ENCODE results near the gene TUBB1.

TUBB1 gene

GRCh38 chr20:59069026-59069425 is 49.8 kb downstream of the TUBB1 start:
- no peak overlapping the region for H3K27ac ChIP-seq (ENCODE audit: low read depth, low read length)
- H4K5ac ChIP-seq (ENCODE audit: low read length) = no peak overlapping the region
- H3K23ac ChIP-seq (ENCODE audit: low read length) = no peak overlapping the region
- no peak overlapping the region for H3K18ac ChIP-seq (ENCODE audit: low read length)
- H3K4me3 ChIP-seq (ENCODE audit: low read length) = no peak overlapping the region
- no CpG with 5 or more reads among the region's 2 CpGs for WGBS (ENCODE audit: extremely low coverage, insufficient coverage, low lambda C conversion rate)
- H2BK5ac ChIP-seq (ENCODE audit: low read length) = no peak overlapping the region
- no peaks in the 10 kb centered on the region for H3K4me1 ChIP-seq (ENCODE audit: control insufficient read depth, low read depth, low read length)
- H3K36me3 ChIP-seq (ENCODE audit: control insufficient read depth, insufficient read depth, low read length) = no peaks in the 10 kb centered on the region
- H3K4me2 ChIP-seq (ENCODE audit: low read length) = no peak overlapping the region
- no peak overlapping the region for H4K8ac ChIP-seq (ENCODE audit: low read depth, low read length)
- no peak overlapping the region for H3K56ac ChIP-seq (ENCODE audit: low read length)
- no peak overlapping the region for H3K4ac ChIP-seq (ENCODE audit: low read depth, low read length)
- no peak overlapping the region for H2AK5ac ChIP-seq (ENCODE audit: low read length)
- H3K27me3 ChIP-seq (ENCODE audit: insufficient read depth, low read length, poor library complexity) = no peaks in the 10 kb centered on the region
- DNase-seq = no peak
- H3K79me1 ChIP-seq (ENCODE audit: low read length) = no peaks in the 10 kb centered on the region
- H2BK15ac ChIP-seq (replicated peaks; ENCODE audit: low read depth) = no peak overlapping the region
- H3K79me2 ChIP-seq (ENCODE audit: control insufficient read depth, insufficient read depth, low read length) = no peaks in the 10 kb centered on the region
- no peak overlapping the region for H3K9ac ChIP-seq (ENCODE audit: low read length)
- no peak overlapping the region for H2BK120ac ChIP-seq (ENCODE audit: low read depth, low read length)

- no CpG with 5 or more reads among the region's 1 CpG for WGBS (ENCODE audit: extremely low coverage, insufficient coverage, low lambda C conversion rate)
- Histone ChIP-seq H3K4me3 (ENCODE audit: low read length) (no peak overlapping the region), H3K79me2 (ENCODE audit: control insufficient read depth, insufficient read depth, low read length) (no peaks in the 10 kb centered on the region)
Measured at GRCh38 chr20:59071216-59071615, 52.0 kb downstream of the TUBB1 start.

GRCh38 chr20:59073582-59073981 is 54.4 kb downstream of the TUBB1 start:
- no peak overlapping the region for H2BK120ac ChIP-seq (ENCODE audit: low read depth, low read length)
- H2AK5ac ChIP-seq (ENCODE audit: low read length) = no peak overlapping the region
- H3K56ac ChIP-seq (ENCODE audit: low read length) = no peak overlapping the region
- H3K4ac ChIP-seq (ENCODE audit: low read depth, low read length) = no peak overlapping the region
- H3K36me3 ChIP-seq (ENCODE audit: control insufficient read depth, insufficient read depth, low read length) = no peaks in the 10 kb centered on the region
- H4K8ac ChIP-seq (ENCODE audit: low read depth, low read length) = no peak overlapping the region
- DNase-seq = no peak
- no peak overlapping the region for H3K9ac ChIP-seq (ENCODE audit: low read length)
- H3K23ac ChIP-seq (ENCODE audit: low read length) = no peak overlapping the region
- H2BK15ac ChIP-seq (replicated peaks; ENCODE audit: low read depth) = no peak overlapping the region
- no peaks in the 10 kb centered on the region for H3K79me2 ChIP-seq (ENCODE audit: control insufficient read depth, insufficient read depth, low read length)
- H3K27me3 ChIP-seq (ENCODE audit: insufficient read depth, low read length, poor library complexity) = no peaks in the 10 kb centered on the region
- no peaks in the 10 kb centered on the region for H3K79me1 ChIP-seq (ENCODE audit: low read length)
- H3K4me3 ChIP-seq (ENCODE audit: low read length) = no peak overlapping the region
- no peaks in the 10 kb centered on the region for H3K4me1 ChIP-seq (ENCODE audit: control insufficient read depth, low read depth, low read length)
- WGBS (ENCODE audit: extremely low coverage, insufficient coverage, low lambda C conversion rate) = no CpG with 5 or more reads among the region's 1 CpG
- no peak overlapping the region for H3K18ac ChIP-seq (ENCODE audit: low read length)
- no peak overlapping the region for H3K4me2 ChIP-seq (ENCODE audit: low read length)
- no peak overlapping the region for H3K27ac ChIP-seq (ENCODE audit: low read depth, low read length)
- H2BK5ac ChIP-seq (ENCODE audit: low read length) = no peak overlapping the region
- no peak overlapping the region for H4K5ac ChIP-seq (ENCODE audit: low read length)

More at GRCh38 chr20:59071216-59071615, 52.0 kb downstream of the TUBB1 start:
- no peaks in the 10 kb centered on the region for H3K36me3 ChIP-seq (ENCODE audit: control insufficient read depth, insufficient read depth, low read length)
- no peak overlapping the region for H3K18ac ChIP-seq (ENCODE audit: low read length)
- no peak overlapping the region for H3K23ac ChIP-seq (ENCODE audit: low read length)
- H3K79me1 ChIP-seq (ENCODE audit: low read length) = no peaks in the 10 kb centered on the region
- H3K4me2 ChIP-seq (ENCODE audit: low read length) = no peak overlapping the region
- H3K27me3 ChIP-seq (ENCODE audit: insufficient read depth, low read length, poor library complexity) = no peaks in the 10 kb centered on the region
- H2AK5ac ChIP-seq (ENCODE audit: low read length) = no peak overlapping the region
- no peak overlapping the region for H3K27ac ChIP-seq (ENCODE audit: low read depth, low read length)
- H2BK15ac ChIP-seq (replicated peaks; ENCODE audit: low read depth) = no peak overlapping the region
- H3K56ac ChIP-seq (ENCODE audit: low read length) = no peak overlapping the region
- H4K5ac ChIP-seq (ENCODE audit: low read length) = no peak overlapping the region
- H3K4ac ChIP-seq (ENCODE audit: low read depth, low read length) = no peak overlapping the region
- H3K9ac ChIP-seq (ENCODE audit: low read length) = no peak overlapping the region
- no peak overlapping the region for H2BK120ac ChIP-seq (ENCODE audit: low read depth, low read length)
- DNase-seq = no peak
- no peaks in the 10 kb centered on the region for H3K4me1 ChIP-seq (ENCODE audit: control insufficient read depth, low read depth, low read length)
- no peak overlapping the region for H2BK5ac ChIP-seq (ENCODE audit: low read length)
- no peak overlapping the region for H4K8ac ChIP-seq (ENCODE audit: low read depth, low read length)

- no peak overlapping the region for H3K56ac ChIP-seq (ENCODE audit: low read length)
- H3K27me3 ChIP-seq (ENCODE audit: insufficient read depth, low read length, poor library complexity) = no peaks in the 10 kb centered on the region
- no peak overlapping the region for H3K18ac ChIP-seq (ENCODE audit: low read length)
- no peaks in the 10 kb centered on the region for H3K36me3 ChIP-seq (ENCODE audit: control insufficient read depth, insufficient read depth, low read length)
- no peak overlapping the region for H3K4me3 ChIP-seq (ENCODE audit: low read length)
- H3K79me2 ChIP-seq (ENCODE audit: control insufficient read depth, insufficient read depth, low read length) = no peaks in the 10 kb centered on the region
- no peak for DNase-seq
- no CpG with 5 or more reads among the region's 3 CpGs for WGBS (ENCODE audit: extremely low coverage, insufficient coverage, low lambda C conversion rate)
- no peak overlapping the region for H3K23ac ChIP-seq (ENCODE audit: low read length)
- no peak overlapping the region for H2AK5ac ChIP-seq (ENCODE audit: low read length)
- H2BK120ac ChIP-seq (ENCODE audit: low read depth, low read length) = no peak overlapping the region
- H4K5ac ChIP-seq (ENCODE audit: low read length) = no peak overlapping the region
- no peak overlapping the region for H2BK5ac ChIP-seq (ENCODE audit: low read length)
- no peak overlapping the region for H4K8ac ChIP-seq (ENCODE audit: low read depth, low read length)
- no peak overlapping the region for H3K9ac ChIP-seq (ENCODE audit: low read length)
- H3K4ac ChIP-seq (ENCODE audit: low read depth, low read length) = no peak overlapping the region
- H3K4me1 ChIP-seq (ENCODE audit: control insufficient read depth, low read depth, low read length) = no peaks in the 10 kb centered on the region
- no peak overlapping the region for H2BK15ac ChIP-seq (replicated peaks; ENCODE audit: low read depth)
- no peak overlapping the region for H3K4me2 ChIP-seq (ENCODE audit: low read length)
- H3K27ac ChIP-seq (ENCODE audit: low read depth, low read length) = no peak overlapping the region
- H3K79me1 ChIP-seq (ENCODE audit: low read length) = no peaks in the 10 kb centered on the region
Measured at GRCh38 chr20:59074456-59074855, 55.2 kb downstream of the TUBB1 start.

- Histone ChIP-seq H3K18ac (ENCODE audit: low read length) (no peak overlapping the region), H2AK5ac (ENCODE audit: low read length) (no peak overlapping the region), H3K4me3 (ENCODE audit: low read length) (no peak overlapping the region), H3K4ac (ENCODE audit: low read depth, low read length) (no peak overlapping the region), H3K79me2 (ENCODE audit: control insufficient read depth, insufficient read depth, low read length) (no peaks in the 10 kb centered on the region), H4K8ac (ENCODE audit: low read depth, low read length) (no peak overlapping the region), H3K56ac (ENCODE audit: low read length) (no peak overlapping the region), H3K9ac (ENCODE audit: low read length) (no peak overlapping the region), H3K79me1 (ENCODE audit: low read length) (no peaks in the 10 kb centered on the region), H3K4me1 (ENCODE audit: control insufficient read depth, low read depth, low read length) (no peaks in the 10 kb centered on the region), H3K4me2 (ENCODE audit: low read length) (no peak overlapping the region), H4K5ac (ENCODE audit: low read length) (no peak overlapping the region), H2BK120ac (ENCODE audit: low read depth, low read length) (no peak overlapping the region), H3K36me3 (ENCODE audit: control insufficient read depth, insufficient read depth, low read length) (no peaks in the 10 kb centered on the region), H2BK5ac (ENCODE audit: low read length) (no peak overlapping the region), H3K27ac (ENCODE audit: low read depth, low read length) (no peak overlapping the region), H3K27me3 (ENCODE audit: insufficient read depth, low read length, poor library complexity) (no peaks in the 10 kb centered on the region), H2BK15ac (replicated peaks; ENCODE audit: low read depth) (no peak overlapping the region), H3K23ac (ENCODE audit: low read length) (no peak overlapping the region)
- no peak for DNase-seq
- WGBS (ENCODE audit: extremely low coverage, insufficient coverage, low lambda C conversion rate) = no CpG with 5 or more reads among the region's 4 CpGs
Measured at GRCh38 chr20:59075934-59076508, 56.8 kb downstream of the TUBB1 start.
